B cell (primary cell): Measurements from ENCODE around the gene GLB1L. TPM values are rescaled to one million over a fixed set of nuclear protein-coding genes. Genes with fewer than 3 reads are reported as not detected.

ENCODE experiments used
- ATAC-seq: fragments of 200-7000 bp; cut with Tn5 transposase; one replicate; pipeline ENCODE4 v1.10.0; 2021; ENCODE audit warnings: low read depth, mild to moderate bottlenecking, moderate number of reproducible peaks, moderate library complexity
- CTCF ChIA-PET: fragments of 350-600 bp; sonication (Branson Sonifier 250); formaldehyde crosslinking; loops from one replicate; lab custom pipeline; 2021; ENCODE audit warnings: antibody characterized with exemption, inconsistent platforms; lab: Charles Lee
- POLR2A ChIA-PET: fragments of 350-600 bp; sonication (Branson Sonifier 250); formaldehyde crosslinking; loops from one replicate; lab custom pipeline; 2021; ENCODE audit warnings: antibody characterized with exemption; lab: Charles Lee
- DNase-seq: peaks from one replicate; pipeline ENCODE4 v3.0.0; 2013
- H2AFZ ChIP-seq: 2 replicates; pipeline ENCODE4 v1.6.1; 2012; ENCODE audit warnings: mild to moderate bottlenecking, low read depth, low read length; ENCODE audit not compliant: insufficient read depth, poor library complexity, severe bottlenecking
- H3K27ac ChIP-seq, 2 donors: 1 replicate in 1 of 2; 2 replicates in 1 of 2; pipeline ENCODE4 v1.5.1; 2012 to 2013; ENCODE audit warnings: low read length in 2 of 2, mild to moderate bottlenecking in 2 of 2, moderate library complexity in 1 of 2
- H3K27me3 ChIP-seq, 4 experiments: fragments of 200-600 bp in 1 of 4; sonication (generic) in 1 of 4; replicated peaks in 1 of 4; 1 replicate in 2 of 4; 2 replicates in 2 of 4; pipeline versions ENCODE4 v1.6.1 to v1.7.0; 2013 to 2016; ENCODE audit warnings: low read length in 3 of 4, mild to moderate bottlenecking in 2 of 4, mixed read lengths in 1 of 4, moderate library complexity in 1 of 4; ENCODE audit not compliant: insufficient read depth in 4 of 4, control insufficient read depth in 3 of 4; ENCODE audit errors: control extremely low read depth in 1 of 4
- H3K36me3 ChIP-seq, 2 experiments: replicated peaks in 1 of 2; 1 replicate in 1 of 2; 2 replicates in 1 of 2; pipeline versions ENCODE4 v1.6.1 to v1.7.1; 2013; ENCODE audit warnings: low read length in 1 of 2; ENCODE audit not compliant: insufficient read depth in 2 of 2, control insufficient read depth in 1 of 2; ENCODE audit errors: control extremely low read depth in 1 of 2, extremely low read depth in 1 of 2
- H3K4me1 ChIP-seq, 2 donors: fragments of 200-600 bp in 1 of 2; sonication (generic) in 1 of 2; 1 replicate in 1 of 2; 2 replicates in 1 of 2; pipeline versions ENCODE4 v1.5.1 to v1.6.1; 2013 to 2017; ENCODE audit warnings: low read length in 2 of 2; ENCODE audit not compliant: control insufficient read depth in 2 of 2, insufficient read depth in 2 of 2
- H3K4me2 ChIP-seq: replicated peaks from 2 replicates; pipeline ENCODE3; 2012; ENCODE audit warnings: mild to moderate bottlenecking, low read depth, low read length; ENCODE audit not compliant: poor library complexity, severe bottlenecking
- H3K4me3 ChIP-seq, 5 experiments: fragments of 200-600 bp in 1 of 5; sonication (generic) in 1 of 5; 1 replicate in 3 of 5; 2 replicates in 2 of 5; pipeline versions ENCODE4 v1.5.1 to v1.7.0; 2011 to 2016; ENCODE audit warnings: low read length in 4 of 5, mild to moderate bottlenecking in 4 of 5, low read depth in 2 of 5, control low read depth in 1 of 5, moderate library complexity in 1 of 5; ENCODE audit not compliant: insufficient read depth in 1 of 5; ENCODE audit errors: control extremely low read depth in 1 of 5, extremely low read depth in 1 of 5
- H3K79me2 ChIP-seq: fragments of 200-600 bp; sonication (generic); one replicate; pipeline ENCODE4 v1.6.0; 2016; ENCODE audit warnings: low read length; ENCODE audit not compliant: control insufficient read depth, insufficient read depth
- H3K9ac ChIP-seq: fragments of 200-600 bp; sonication (generic); 2 replicates; pipeline ENCODE4 v1.6.1; 2017; ENCODE audit warnings: mild to moderate bottlenecking, low read length, moderate library complexity
- H3K9me3 ChIP-seq, 3 donors: one replicate each; pipeline versions ENCODE4 v1.6.1 to v1.7.1; 2013; ENCODE audit warnings: low read length in 2 of 3; ENCODE audit not compliant: control insufficient read depth in 2 of 3, insufficient read depth in 1 of 3; ENCODE audit errors: control extremely low read depth in 1 of 3
- H4K20me1 ChIP-seq: 2 replicates; pipeline ENCODE4 v1.6.0; 2012; ENCODE audit warnings: mild to moderate bottlenecking, low read length; ENCODE audit not compliant: insufficient read depth, control insufficient read depth, poor library complexity, severe bottlenecking
- H3K27ac Mint-ChIP-seq: one replicate; pipeline ENCODE4 v1.8.0; 2021; ENCODE audit warnings: mixed read lengths
- H3K27me3 Mint-ChIP-seq: one replicate; pipeline ENCODE4 v1.8.0; 2021; ENCODE audit warnings: mixed read lengths
- H3K4me1 Mint-ChIP-seq: one replicate; pipeline ENCODE4 v1.8.0; 2021; ENCODE audit warnings: mixed read lengths
- H3K4me3 Mint-ChIP-seq: one replicate; pipeline ENCODE4 v1.8.0; 2021; ENCODE audit warnings: mixed read lengths
- H3K9me3 Mint-ChIP-seq: one replicate; pipeline ENCODE4 v1.8.0; 2022; ENCODE audit warnings: mixed read lengths; ENCODE audit not compliant: insufficient read depth
- CTCF ChIP-seq: fragments of 200-600 bp; IDR thresholded peaks from one replicate; pipeline ENCODE4 v1.8.0; 2022; ENCODE audit warnings: antibody characterized with exemption, mild to moderate bottlenecking
- EZH2 ChIP-seq: IDR thresholded peaks from 2 replicates; pipeline ENCODE4 v1.6.1; 2012; ENCODE audit warnings: borderline replicate concordance, low read depth, mild to moderate bottlenecking, moderate library complexity, low read length; ENCODE audit not compliant: insufficient read depth, poor library complexity, severe bottlenecking
- WGBS: methylation state at CpG from one replicate; pipeline ENCODE4 v1.1.5; 2013; ENCODE audit warnings: missing lambda C conversion rate; ENCODE audit not compliant: insufficient coverage; 5-methylcytosine and 5-hydroxymethylcytosine counted together
- intact Hi-C: fragments of 100-400 bp; cut with micrococcal nuclease; formaldehyde crosslinking; loops from one replicate; pipeline ENCODE4 v1.10.0; 2022
- polyA plus RNA-seq: library from polyadenylated mRNA; depleted of rRNA; stranded (reverse); fragments of >200 nt; gene quantifications from 2 replicates; pipeline ENCODE4 v1.2.3, GENCODE V29; 2012
- total RNA-seq, 2 donors: library from RNA; stranded (reverse); fragments of 120-200 nt in 1 of 2; gene quantifications; 1 replicate in 1 of 2; 2 replicates in 1 of 2; pipeline versions ENCODE4 v1.2.3 to v1.2.4, GENCODE V29; 2013 to 2022

Gene GLB1L
- total and polyA plus RNA-seq, 2 donors (not counting 1 experiment from before 2014, with no cell fraction given): 2.4 to 4.1 TPM

- ChIA-PET CTCF (interaction anchor here (1.0 to 6.8 kb wide), 13 partner anchors 9 to 372 kb away, joined by 3 to 69 read pairs (median 6); partner anchors contain the start of genes ANKZF1, ATG9A and DNAJB2), POLR2A (interaction anchor here (0.6 to 3.3 kb wide), 8 partner anchors 9 to 356 kb away, joined by 3 to 39 read pairs (median 10); partner anchors contain the start of genes ABCB6, ANKZF1, ATG9A and CNPPD1)
- Histone ChIP-seq H3K36me3 (peaks cover 2 to 35% of the 10 kb centered on the region in 2 experiments), H3K4me3 (peak overlapping the region; percentile 8 to 53 (median 38)), H4K20me1 (peaks cover 22% of the 10 kb centered on the region), H3K79me2 (peaks cover 84% of the 10 kb centered on the region), H3K4me1 (peaks cover 73 to 80% of the 10 kb centered on the region in 2 donors), H3K27me3 (no peaks in the 10 kb centered on the region), H3K9me3 (no peaks in the 10 kb centered on the region), H3K9ac (peak overlapping the region; percentile 59), H3K27ac (peak overlapping the region; percentile 75 to 92), H2AFZ (no peak overlapping the region), H3K4me2 (peak overlapping the region; percentile 93)
- Mint-ChIP-seq H3K27me3 (no peaks in the 10 kb centered on the region), H3K27ac (peak overlapping the region; percentile 96), H3K4me1 (peaks cover 82% of the 10 kb centered on the region), H3K9me3 (no peaks in the 10 kb centered on the region), H3K4me3 (peak overlapping the region; percentile 87)
- 64% methylated on average over 2 of the region's 2 CpGs for WGBS
- ATAC-seq (no peak), DNase-seq (no peak)
- intact Hi-C loops: loop anchor here (1.0 kb wide), 1 partner anchor 20 kb away; the partner anchor contains the start of genes ANKZF1 and ATG9A
- TF ChIP-seq EZH2 (no peak), CTCF (no peak)
Observed at GRCh38 chr2:219248845-219249202, 3.6 kb upstream of the GLB1L start.
